Fibroblast of mammary gland (primary cell): Measurements from ENCODE around the gene CALML3.

ENCODE experiments used
- DNase-seq: peaks from one replicate; pipeline ENCODE4 v3.0.0-alpha.2; 2010; ENCODE audit warnings: low read depth
- H3K4me3 ChIP-seq: 2 replicates; pipeline ENCODE4 v1.5.1; 2011; ENCODE audit warnings: low read depth, mild to moderate bottlenecking, low read length, moderate library complexity; ENCODE audit not compliant: control insufficient read depth
- CTCF ChIP-seq: conservative IDR thresholded peaks from 2 replicates; pipeline ENCODE4 v1.5.1; 2011; ENCODE audit warnings: low read depth, low read length, inconsistent platforms; ENCODE audit not compliant: control insufficient read depth, insufficient read depth

Gene CALML3

GRCh38 chr10:5519054-5519453 lies 5.7 kb upstream of the CALML3 start:
- no peak for DNase-seq
- TF ChIP-seq CTCF: no peak
- H3K4me3 ChIP-seq: no peak overlapping the region

- H3K4me3 ChIP-seq: no peak overlapping the region
- TF ChIP-seq CTCF: no peak
- no peak for DNase-seq
These were observed 1.7 kb upstream of the CALML3 start for GRCh38 chr10:5522913-5523560.

GRCh38 chr10:5523796-5524574 lies 776 bp upstream of the CALML3 start:
- no peak for DNase-seq
- H3K4me3 ChIP-seq: no peak overlapping the region
- TF ChIP-seq CTCF: no peak

- peak; percentile 58 for DNase-seq
- no peak for TF ChIP-seq CTCF
- H3K4me3 ChIP-seq: no peak overlapping the region
These were observed 990 bp downstream of the CALML3 start for GRCh38 chr10:5525561-5526341.

- DNase-seq: no peak
- no peak for TF ChIP-seq CTCF
- no peak overlapping the region for H3K4me3 ChIP-seq
These were observed 2.0 kb downstream of the CALML3 start for GRCh38 chr10:5526691-5527331.
